Erythroblast (primary cell): ENCODE results near the gene TP53AIP1.

Experiments used
- DNase-seq, 2 experiments: peaks; one replicate each; lab custom pipeline; 2025; lab: John Stamatoyannopoulos, UW
- GATA1 ChIP-seq: IDR thresholded peaks from 2 replicates; pipeline ENCODE4 v1.6.1; 2011; ENCODE audit warnings: low read depth, mild to moderate bottlenecking, control low read depth, low read length, moderate library complexity
- POLR2A ChIP-seq: IDR thresholded peaks from 2 replicates; pipeline ENCODE4 v1.6.1; 2011; ENCODE audit warnings: mild to moderate bottlenecking, low read length

The TP53AIP1 gene

GRCh38 chr11:128938156-128938885 is 4.3 kb downstream of the TP53AIP1 start:
- no peak for DNase-seq

DNA sequence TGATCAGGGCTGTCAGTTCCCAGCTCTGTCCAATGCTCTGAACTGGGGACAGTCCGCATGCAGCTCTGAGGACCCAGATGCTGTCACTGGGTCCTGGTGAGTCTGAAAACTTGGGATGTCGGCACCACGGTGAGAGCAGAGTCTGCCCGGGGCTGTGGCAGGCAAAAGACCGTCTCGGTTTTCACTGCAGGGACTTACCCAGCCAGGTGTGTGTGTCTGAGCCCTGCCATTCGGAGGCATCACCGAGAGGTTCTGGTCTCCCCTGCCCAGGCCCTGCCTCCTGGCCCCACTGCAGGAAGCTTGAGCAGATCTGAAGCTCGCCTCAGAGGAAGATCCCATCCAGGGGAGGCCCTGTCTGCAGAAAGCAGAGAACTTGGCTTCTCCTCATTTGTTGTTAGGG is 5.2 kb downstream of the TP53AIP1 start:
- no peak for DNase-seq
- TF ChIP-seq POLR2A (no peak), GATA1 (no peak)

More at GRCh38 chr11:128938156-128938885, 4.3 kb downstream of the TP53AIP1 start:
- no peak for TF ChIP-seq POLR2A
- no peak for TF ChIP-seq GATA1

GRCh38 chr11:128936606-128937251 is 5.9 kb downstream of the TP53AIP1 start:
- TF ChIP-seq GATA1 (no peak), POLR2A (no peak)
- no peak for DNase-seq

DNA sequence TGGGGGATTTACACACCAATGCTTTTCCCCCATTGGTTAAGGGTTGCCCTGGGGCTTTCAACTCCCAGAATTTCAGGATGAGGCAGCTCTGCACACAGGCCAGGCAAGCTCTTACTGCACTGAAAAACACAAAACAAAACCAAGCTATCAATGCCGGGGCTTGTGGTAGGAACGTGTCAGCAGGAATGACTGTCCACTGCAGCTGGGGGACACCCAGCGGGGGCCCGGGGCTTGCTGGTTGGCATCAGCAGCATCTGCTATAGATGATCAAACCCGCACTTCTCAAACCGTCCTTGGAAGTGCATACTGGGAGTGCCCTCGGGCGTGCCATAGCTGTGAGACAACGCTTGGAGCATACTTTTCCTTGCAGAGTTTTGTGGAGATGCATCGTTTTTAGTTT is 7.7 kb downstream of the TP53AIP1 start:
- DNase-seq, result no peak
- TF ChIP-seq POLR2A (no peak), GATA1 (no peak)

DNA sequence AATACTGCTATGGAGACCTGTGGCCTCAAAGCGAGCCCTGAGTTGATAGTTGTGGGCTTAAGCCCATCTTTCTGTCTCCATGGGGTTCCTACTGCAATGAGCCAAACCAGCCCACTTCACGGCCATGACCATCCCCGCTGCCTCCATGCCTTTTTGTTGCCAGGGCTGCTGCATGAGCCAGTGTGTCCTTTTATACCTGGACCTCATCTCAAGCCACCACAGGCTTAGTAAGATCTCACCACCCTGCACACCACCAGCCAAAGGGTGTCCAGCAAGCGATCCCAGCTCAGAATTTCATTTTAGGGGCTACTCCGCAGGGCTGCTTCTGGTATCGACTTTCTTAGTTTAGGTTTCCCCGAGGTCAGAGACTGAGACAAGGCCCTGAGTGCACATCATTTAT is 8.3 kb downstream of the TP53AIP1 start:
- TF ChIP-seq POLR2A, result no peak
- TF ChIP-seq GATA1, result no peak
- DNase-seq, result no peak

GRCh38 chr11:128933481-128934178 is 9.0 kb downstream of the TP53AIP1 start:
- TF ChIP-seq POLR2A (no peak), GATA1 (no peak)
- DNase-seq, result no peak

GRCh38 chr11:128931668-128932067 is 11.0 kb downstream of the TP53AIP1 start:
- no peak for DNase-seq
- TF ChIP-seq GATA1 (no peak), POLR2A (no peak)

- TF ChIP-seq POLR2A, result no peak
- no peak for TF ChIP-seq GATA1
- DNase-seq, result no peak
Measured at GRCh38 chr11:128931066-128931465, 11.6 kb downstream of the TP53AIP1 start.

- DNase-seq, result no peak
- TF ChIP-seq GATA1 (no peak), POLR2A (no peak)
Measured at GRCh38 chr11:128929991-128930390, 12.7 kb downstream of the TP53AIP1 start.

DNA sequence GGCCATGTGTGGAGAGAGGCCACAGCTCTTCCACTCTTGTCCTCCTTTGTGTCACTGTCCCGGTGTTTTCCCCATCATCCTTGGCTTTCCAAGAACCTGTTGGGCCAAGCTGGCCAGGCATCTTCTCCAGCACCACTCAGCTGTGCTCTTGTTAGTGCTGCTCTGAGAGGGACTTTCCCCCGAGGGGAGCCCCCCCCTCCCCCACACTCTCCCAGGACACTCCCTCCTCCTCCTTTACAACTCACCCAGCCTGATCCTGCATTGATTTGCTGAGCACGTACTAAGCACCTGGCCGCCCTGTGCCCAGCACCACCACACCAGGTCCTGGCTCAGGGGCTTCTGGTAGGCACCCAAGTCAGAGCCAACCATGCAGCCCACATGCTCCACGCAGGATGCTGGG is 13.2 kb downstream of the TP53AIP1 start:
- DNase-seq, result no peak
- TF ChIP-seq POLR2A (no peak), GATA1 (no peak)

DNA sequence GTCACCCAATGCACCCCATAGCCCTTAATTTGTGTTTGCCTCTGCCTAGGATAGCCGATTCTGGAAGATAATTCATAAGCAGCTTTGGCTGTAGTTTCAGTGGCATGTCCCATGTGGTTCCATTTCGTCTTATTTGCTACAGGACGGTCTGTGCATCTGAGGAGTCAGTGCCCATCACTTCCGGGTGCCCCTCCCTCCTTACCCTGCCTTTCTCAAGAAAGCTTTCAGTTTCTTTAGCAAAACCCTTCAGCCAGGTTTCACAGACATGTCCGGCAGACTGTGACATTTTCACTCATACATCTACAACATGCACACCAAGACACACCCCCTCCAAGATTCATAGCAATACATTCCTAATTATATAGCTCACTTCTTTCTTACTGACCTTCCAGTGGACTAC is 14.3 kb downstream of the TP53AIP1 start:
- TF ChIP-seq POLR2A, result no peak
- no peak for TF ChIP-seq GATA1

DNA sequence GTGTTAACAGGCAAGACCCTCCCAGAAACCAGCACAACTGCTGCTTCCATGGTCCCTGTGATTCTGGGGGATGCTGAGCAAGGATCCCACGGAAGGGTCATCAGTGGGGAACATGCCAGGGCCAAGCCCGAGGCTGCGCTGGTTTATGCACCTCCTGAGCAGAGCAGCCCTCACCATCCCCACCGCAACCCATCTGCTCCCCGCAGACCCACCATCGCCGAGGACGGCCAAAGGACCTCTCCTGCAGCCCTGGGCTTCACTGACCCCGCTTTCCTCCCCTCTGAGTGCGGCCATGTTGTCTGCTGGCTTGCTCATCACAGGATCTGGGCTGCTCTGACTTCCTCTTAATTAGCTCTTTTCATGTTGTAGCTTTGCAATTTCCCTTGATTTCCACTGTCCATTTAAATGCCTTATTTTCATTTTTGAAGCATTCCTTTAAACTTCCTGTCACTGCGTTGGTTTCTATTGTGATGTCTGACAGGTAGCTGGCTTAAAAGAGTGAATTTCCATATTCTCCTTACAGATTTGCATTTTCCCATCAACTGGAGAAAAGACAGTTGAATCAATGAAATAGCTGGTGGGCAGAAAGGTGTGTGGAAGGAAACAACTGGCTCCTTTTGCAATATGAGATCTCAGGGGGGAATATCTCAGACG is 14.9 kb downstream of the TP53AIP1 start:
- TF ChIP-seq GATA1 (no peak), POLR2A (no peak)
- DNase-seq, result no peak

More for the DNA sequence above, 14.3 kb downstream of the TP53AIP1 start:
- no peak for DNase-seq

DNA sequence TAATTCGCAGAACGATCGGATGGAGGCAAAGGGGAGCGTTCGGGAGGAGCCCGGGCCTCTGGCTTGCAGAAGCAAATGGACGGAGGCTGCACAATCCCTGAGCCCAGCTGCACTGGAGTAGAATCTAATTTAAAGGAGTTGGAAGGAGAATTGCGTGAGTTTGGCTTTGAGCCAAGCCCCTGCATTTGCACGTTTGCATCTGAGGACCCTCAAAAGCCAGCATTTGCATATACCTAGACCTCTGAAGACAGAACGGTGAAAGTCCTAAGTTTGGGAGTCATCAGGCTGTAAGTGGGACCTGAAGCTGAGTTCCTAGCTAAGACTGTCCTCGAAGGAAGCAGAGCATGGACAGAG is 15.6 kb downstream of the TP53AIP1 start:
- TF ChIP-seq GATA1 (no peak), POLR2A (no peak)
- no peak for DNase-seq
